ENCODE measurements around the gene LAMA3. TPM values are rescaled to one million over a fixed set of nuclear protein-coding genes. Genes with fewer than 3 reads are reported as not detected.

LAMA3 gene
- total RNA-seq, 1 donor from 2014 or later, result 3.5 TPM

DNA sequence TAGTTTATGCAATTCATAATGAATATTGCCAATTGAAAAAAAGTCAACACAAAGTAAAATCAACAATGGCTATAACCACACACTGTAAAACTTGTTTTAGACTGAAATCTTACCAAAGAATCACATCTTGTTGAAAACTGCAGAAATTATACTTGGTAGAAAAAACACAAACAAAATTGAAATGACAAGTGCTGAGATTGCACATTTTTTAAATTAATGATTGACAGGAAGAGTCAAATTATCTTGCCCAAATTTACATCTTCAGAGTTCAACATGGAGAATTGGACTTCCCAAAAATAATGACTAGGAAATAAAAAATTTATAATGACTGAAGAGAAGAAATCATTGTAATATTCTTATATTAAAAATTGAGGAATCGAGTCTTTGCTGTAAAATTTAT, 240.7 kb downstream of the LAMA3 start:
- no peak for DNase-seq
- TF ChIP-seq, protein P1, sequence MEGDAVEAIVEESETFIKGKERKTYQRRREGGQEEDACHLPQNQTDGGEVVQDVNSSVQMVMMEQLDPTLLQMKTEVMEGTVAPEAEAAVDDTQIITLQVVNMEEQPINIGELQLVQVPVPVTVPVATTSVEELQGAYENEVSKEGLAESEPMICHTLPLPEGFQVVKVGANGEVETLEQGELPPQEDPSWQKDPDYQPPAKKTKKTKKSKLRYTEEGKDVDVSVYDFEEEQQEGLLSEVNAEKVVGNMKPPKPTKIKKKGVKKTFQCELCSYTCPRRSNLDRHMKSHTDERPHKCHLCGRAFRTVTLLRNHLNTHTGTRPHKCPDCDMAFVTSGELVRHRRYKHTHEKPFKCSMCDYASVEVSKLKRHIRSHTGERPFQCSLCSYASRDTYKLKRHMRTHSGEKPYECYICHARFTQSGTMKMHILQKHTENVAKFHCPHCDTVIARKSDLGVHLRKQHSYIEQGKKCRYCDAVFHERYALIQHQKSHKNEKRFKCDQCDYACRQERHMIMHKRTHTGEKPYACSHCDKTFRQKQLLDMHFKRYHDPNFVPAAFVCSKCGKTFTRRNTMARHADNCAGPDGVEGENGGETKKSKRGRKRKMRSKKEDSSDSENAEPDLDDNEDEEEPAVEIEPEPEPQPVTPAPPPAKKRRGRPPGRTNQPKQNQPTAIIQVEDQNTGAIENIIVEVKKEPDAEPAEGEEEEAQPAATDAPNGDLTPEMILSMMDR (IDR thresholded peaks at IDR 0.05; ENCODE audit: borderline replicate concordance), result no peak
- Histone ChIP-seq H3K4me1 (no peaks in the 10 kb centered on the region), H3K27me3 (ENCODE audit: low read depth) (no peaks in the 10 kb centered on the region), H3K4me3 (no peak overlapping the region), H3K36me3 (peaks cover 22% of the 10 kb centered on the region), H3K9me3 (replicated peaks) (no peaks in the 10 kb centered on the region), H3K27ac (replicated peaks) (no peak overlapping the region)
- intact Hi-C loops (cut with micrococcal nuclease), result no loop called here

DNA sequence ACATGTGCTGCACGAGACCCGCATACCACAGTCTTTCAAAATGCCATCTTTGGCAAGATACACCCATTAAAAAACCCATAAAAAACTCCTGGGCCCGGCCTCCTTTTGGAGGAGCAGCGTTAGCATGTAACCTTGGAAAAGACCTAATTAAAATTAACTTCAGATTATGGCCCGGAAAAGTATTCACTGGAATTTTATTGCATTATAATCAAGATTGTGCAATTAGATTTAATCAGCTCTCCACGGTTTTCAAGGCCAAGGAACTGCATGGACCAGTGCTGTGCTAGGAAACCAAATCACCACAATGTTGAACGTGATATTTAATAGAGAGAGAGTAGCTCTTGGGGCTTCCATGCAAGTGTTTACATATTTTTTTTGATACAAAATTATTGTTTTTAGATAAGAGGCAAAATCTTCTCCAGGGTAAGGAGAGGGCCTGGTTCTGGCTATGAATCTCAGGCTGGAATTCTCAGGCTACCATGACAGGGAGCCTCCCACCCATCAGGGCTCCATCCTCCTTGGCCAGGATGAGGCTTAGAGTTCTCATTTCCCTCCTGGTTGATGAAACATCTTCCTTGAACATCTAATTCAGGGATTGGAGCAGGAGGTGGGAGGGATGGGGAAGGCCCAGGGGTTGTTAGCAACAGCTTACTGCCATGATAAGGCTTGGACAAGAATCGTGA, 243.3 kb downstream of the LAMA3 start:
- intact Hi-C loops (cut with micrococcal nuclease), result no loop called here
- no peak for DNase-seq
- Histone ChIP-seq H3K27ac (replicated peaks) (no peak overlapping the region), H3K27me3 (ENCODE audit: low read depth) (no peaks in the 10 kb centered on the region), H3K4me3 (no peak overlapping the region), H3K9me3 (replicated peaks) (no peaks in the 10 kb centered on the region), H3K4me1 (no peaks in the 10 kb centered on the region), H3K36me3 (peaks cover 22% of the 10 kb centered on the region)
- TF ChIP-seq, protein P1 (IDR thresholded peaks at IDR 0.05; ENCODE audit: borderline replicate concordance), result no peak

DNA sequence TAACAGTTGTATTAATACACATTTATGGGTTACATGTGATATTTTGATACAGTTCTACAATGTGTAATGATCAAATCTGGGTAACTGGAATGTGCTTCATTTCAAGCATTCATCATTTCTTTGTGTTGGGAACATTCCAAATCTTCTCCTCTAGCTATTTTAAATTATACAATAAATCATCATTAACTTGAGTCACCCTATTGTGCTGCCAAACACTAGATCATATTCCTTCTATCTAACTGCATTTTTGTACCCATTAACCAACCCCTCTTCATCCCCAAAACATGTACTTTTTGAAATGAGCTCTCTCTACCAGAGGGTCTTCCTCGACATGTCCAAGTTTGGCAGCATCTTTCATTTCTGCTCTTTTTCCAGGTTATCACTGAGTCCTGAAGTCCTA, 244.2 kb downstream of the LAMA3 start:
- Histone ChIP-seq H3K4me1 (peaks cover under 1% of the 10 kb centered on the region), H3K27ac (replicated peaks) (no peak overlapping the region), H3K9me3 (replicated peaks) (no peaks in the 10 kb centered on the region), H3K4me3 (no peak overlapping the region), H3K36me3 (peaks cover 22% of the 10 kb centered on the region), H3K27me3 (ENCODE audit: low read depth) (no peaks in the 10 kb centered on the region)
- TF ChIP-seq, protein P1 (IDR thresholded peaks at IDR 0.05; ENCODE audit: borderline replicate concordance), result no peak
- DNase-seq, result no peak
- intact Hi-C loops (cut with micrococcal nuclease), result no loop called here

DNA sequence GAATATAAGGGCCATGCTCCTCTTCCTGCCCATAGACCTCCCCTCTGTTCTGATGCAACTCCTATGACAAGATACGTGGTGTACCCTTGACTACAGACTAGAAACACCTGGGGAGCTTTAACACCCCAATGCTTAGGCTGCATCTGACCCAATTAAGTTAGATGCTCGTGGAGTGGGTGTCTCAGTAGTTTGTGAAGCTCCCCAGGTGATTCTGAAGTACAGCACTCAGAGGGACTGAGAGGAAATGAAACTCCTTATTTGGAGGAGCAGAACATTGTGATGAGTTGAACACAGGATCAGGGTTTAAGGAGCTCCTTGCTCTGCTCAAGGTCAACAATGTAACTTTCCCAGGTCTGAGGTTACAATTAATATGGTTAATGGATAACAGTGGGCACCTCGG, 245.0 kb downstream of the LAMA3 start:
- H3K27me3 ChIP-seq (ENCODE audit: low read depth), result no peaks in the 10 kb centered on the region
- no peaks in the 10 kb centered on the region for H3K9me3 ChIP-seq (replicated peaks)
- DNase-seq, result no peak
- H3K36me3 ChIP-seq, result peaks cover 22% of the 10 kb centered on the region
- TF ChIP-seq, protein P1 (IDR thresholded peaks at IDR 0.05; ENCODE audit: borderline replicate concordance), result no peak
- H3K4me3 ChIP-seq, result no peak overlapping the region
- H3K27ac ChIP-seq (replicated peaks), result no peak overlapping the region
- peaks cover 9% of the 10 kb centered on the region for H3K4me1 ChIP-seq
- intact Hi-C loops (cut with micrococcal nuclease), result no loop called here

DNA sequence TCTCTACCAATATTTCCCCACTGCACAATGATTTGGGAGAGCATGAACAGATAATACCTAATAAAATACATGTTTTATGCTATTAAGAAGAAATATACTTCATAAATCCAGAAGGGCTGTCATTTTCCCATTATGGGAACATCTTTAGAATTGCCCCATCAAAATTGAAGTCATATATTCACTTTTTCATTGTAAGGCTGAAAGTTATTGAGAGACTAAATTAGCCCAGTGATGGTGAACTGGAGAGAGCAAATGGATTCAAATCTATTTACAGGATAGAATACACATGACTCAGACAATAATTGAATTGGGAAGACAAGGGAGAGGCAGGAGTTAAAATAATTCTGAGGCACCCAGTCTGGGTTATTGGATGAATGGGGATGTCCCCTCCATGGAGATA, 245.6 kb downstream of the LAMA3 start:
- H3K4me3 ChIP-seq, result no peak overlapping the region
- no peak overlapping the region for H3K27ac ChIP-seq (replicated peaks)
- peaks cover 15% of the 10 kb centered on the region for H3K4me1 ChIP-seq
- intact Hi-C loops (cut with micrococcal nuclease), result no loop called here
- H3K36me3 ChIP-seq, result peaks cover 22% of the 10 kb centered on the region
- TF ChIP-seq, protein P1 (IDR thresholded peaks at IDR 0.05; ENCODE audit: borderline replicate concordance), result no peak
- no peaks in the 10 kb centered on the region for H3K27me3 ChIP-seq (ENCODE audit: low read depth)
- H3K9me3 ChIP-seq (replicated peaks), result no peaks in the 10 kb centered on the region
- DNase-seq, result no peak
